GM10248 (cell line): ENCODE measurements around the gene CXCR5.

ENCODE experiments used
- CTCF ChIA-PET: fragments of 300-600 bp; sonication (Branson Sonifier 250); formaldehyde crosslinking; extraction: SDS; loops from one replicate; lab custom pipeline; 2021; ENCODE audit warnings: antibody characterized with exemption; lab: Yijun Ruan, JAX
- POLR2A ChIA-PET: fragments of 350-650 bp; sonication (Branson Sonifier 250); formaldehyde crosslinking; extraction: SDS; loops from one replicate; lab custom pipeline; 2020; ENCODE audit warnings: antibody characterized with exemption; lab: Yijun Ruan, JAX
- DNase-seq: peaks from one replicate; pipeline ENCODE4 v3.0.0; 2012; ENCODE audit errors: extremely low spot score
- CTCF ChIP-seq: IDR thresholded peaks from 2 replicates; pipeline ENCODE4 v1.5.1; 2012; ENCODE audit warnings: mild to moderate bottlenecking, low read depth; ENCODE audit errors: extremely low read depth, missing control alignments, control extremely low read depth

CXCR5 gene

GRCh38 chr11:118898400-118899295, 15.0 kb downstream of the CXCR5 start:
- ChIA-PET CTCF (no interaction called here), POLR2A (interaction anchor here (0.7 kb wide), 2 partner anchors 120 to 210 kb away, joined by 3 read pairs; no protein-coding TSS in a partner anchor)
- TF ChIP-seq CTCF = no peak
- DNase-seq = no peak

GRCh38 chr11:118899296-118899688, 15.6 kb downstream of the CXCR5 start:
- TF ChIP-seq CTCF = no peak

GRCh38 chr11:118899706-118900360, 16.1 kb downstream of the CXCR5 start:
- POLR2A ChIA-PET = no interaction called here
- CTCF ChIA-PET = no interaction called here
- DNase-seq = no peak
- TF ChIP-seq CTCF = no peak

More at GRCh38 chr11:118899296-118899688, 15.6 kb downstream of the CXCR5 start:
- POLR2A ChIA-PET = interaction anchor here (0.7 kb wide), 1 partner anchor 121 kb away, joined by 3 read pairs; no protein-coding TSS in a partner anchor
- CTCF ChIA-PET = no interaction called here
- DNase-seq = no peak

- POLR2A ChIA-PET = no interaction called here
- CTCF ChIA-PET = interaction anchor here (0.7 to 1.6 kb wide), 3 partner anchors 29 to 211 kb away, joined by 3 to 5 read pairs (median 3); no protein-coding TSS in a partner anchor
- DNase-seq = no peak
- TF ChIP-seq CTCF = no peak
These were observed 17.1 kb downstream of the CXCR5 start for GRCh38 chr11:118900535-118901384.

GRCh38 chr11:118901494-118902335, 18.0 kb downstream of the CXCR5 start:
- no peak for DNase-seq
- TF ChIP-seq CTCF = no peak
- ChIA-PET POLR2A (no interaction called here), CTCF (interaction anchor here (0.7 to 1.6 kb wide), 5 partner anchors 27 to 212 kb away, joined by 3 to 5 read pairs (median 3); no protein-coding TSS in a partner anchor)
